NCI-H187 (cell line): ENCODE measurements around the gene MED6.

Experiments used
- DNase-seq, 2 experiments: peaks; one replicate each; lab custom pipeline; 2025; lab: John Stamatoyannopoulos, UW

The MED6 gene, protein sequence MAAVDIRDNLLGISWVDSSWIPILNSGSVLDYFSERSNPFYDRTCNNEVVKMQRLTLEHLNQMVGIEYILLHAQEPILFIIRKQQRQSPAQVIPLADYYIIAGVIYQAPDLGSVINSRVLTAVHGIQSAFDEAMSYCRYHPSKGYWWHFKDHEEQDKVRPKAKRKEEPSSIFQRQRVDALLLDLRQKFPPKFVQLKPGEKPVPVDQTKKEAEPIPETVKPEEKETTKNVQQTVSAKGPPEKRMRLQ

DNA sequence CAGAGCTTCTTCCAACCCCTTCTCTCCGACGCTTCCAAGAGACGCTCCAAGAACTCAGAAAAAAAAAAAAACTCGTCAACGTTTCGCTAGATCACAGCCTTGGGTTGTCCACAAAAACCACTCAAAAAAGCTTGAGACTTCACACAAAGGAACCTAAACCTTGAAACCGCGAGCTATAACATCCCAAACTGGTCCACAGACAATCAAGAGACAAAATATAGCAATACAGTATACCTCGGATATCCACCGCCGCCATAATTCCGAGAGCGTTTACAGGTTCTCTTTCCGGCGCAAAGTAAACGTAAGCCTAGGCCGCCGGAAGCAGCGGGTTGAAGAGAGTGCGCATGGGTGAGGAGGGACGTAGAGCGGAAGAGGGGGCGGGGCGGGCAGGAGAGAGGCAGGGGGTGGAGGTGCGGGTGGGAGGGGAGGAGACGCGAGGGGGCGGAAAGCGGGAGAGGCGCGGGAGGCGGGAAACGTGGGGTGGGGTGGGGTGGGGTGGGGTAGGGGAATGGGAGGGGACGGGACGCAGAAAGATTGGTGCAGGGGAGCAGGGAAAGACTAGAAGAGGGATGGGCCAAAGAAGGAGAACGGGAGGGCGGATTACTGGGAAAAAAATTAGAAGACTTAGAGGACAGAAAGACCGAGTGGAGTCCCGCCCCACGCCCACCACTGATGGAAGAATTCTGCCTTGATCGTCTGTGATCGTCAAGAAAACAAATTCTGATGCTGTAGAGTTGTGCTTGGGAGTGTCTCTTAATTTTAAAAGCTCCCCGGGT is at the start of gene MED6:
MED6 (minus strand) TSS at position 274 of the 776 bp plus-strand sequence; CDS start at position 256, 18 bp downstream.
- peak; percentile 86 to 98 for DNase-seq

DNA sequence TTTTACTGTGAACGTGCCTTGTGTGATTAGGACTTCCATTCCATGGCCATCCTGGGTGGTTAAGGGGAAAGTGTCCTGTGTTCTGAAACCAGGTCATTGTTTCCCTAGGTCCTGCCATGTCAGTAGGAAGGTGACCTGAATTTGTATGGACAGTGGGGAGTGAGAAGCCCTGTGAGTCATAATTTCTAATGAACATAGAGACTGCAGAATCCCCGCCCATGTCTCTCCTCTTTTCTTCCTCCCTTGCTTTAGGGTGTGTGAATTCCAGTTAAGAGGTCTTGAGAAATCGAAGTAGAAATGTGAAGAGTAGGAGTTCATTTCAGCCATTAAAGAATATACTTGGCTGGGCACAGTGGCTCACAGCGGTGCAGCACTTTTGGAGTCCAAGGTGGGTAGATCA is 49.3 kb upstream of the MED6 start:
- DNase-seq: no peak

DNA sequence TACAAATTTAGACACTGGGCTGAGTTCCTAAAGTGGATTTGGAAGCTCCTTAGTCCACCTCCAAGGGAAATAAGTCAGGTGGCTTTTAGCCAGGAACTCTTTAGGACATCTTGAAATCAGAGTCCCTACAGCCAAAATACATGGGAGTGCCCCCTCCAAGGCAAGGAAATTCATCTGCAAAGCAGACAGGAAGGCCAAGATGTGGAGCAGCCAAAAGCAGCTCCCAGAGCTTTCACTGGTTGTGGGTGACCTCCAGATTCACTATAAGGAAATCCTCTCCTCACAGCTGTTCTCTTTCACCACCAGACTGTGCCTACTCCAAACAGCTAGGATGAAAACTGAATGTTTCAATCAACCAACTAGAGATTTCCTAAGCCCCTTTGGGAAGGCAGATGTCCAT is 47.9 kb upstream of the MED6 start:
- DNase-seq: no peak

DNA sequence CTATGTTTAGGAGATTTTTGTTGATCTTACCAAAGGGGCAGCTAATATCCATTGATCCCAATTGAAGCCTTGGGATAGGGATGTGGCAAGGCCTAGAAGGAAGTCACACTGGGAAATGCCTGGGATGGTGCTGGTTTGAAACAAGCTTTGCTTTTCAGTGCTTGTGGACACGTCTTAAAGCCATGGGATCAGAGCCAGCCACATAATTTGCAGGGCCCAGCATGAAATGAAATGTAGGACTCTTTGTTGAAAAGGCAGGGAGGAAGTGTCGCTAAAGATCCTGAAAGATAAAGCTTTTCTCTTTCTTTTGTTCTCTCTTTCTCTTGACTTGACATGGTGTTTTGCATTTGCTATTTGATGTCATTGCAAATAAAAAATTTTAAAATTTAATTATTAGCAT is 46.2 kb upstream of the MED6 start:
- no peak for DNase-seq

DNA sequence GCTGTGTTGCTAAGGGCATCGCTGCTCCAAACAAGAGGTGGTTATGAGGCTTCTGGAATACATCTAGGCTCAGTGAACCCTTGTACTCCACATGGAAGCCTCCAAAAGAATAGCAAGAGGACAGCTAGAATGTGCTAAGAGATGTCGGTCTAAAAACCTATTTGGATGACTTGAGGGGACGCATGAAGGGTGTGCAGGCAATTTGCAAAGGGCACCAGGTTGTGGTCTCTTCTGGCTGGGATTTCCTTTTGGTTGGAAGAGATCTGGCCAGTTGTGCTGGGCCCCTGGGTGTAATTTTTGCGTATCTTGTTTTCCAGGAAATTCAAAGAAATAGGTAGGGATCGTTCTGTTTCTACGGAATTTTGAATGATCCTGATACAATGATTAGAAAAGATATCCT is 45.4 kb upstream of the MED6 start:
- DNase-seq: no peak

DNA sequence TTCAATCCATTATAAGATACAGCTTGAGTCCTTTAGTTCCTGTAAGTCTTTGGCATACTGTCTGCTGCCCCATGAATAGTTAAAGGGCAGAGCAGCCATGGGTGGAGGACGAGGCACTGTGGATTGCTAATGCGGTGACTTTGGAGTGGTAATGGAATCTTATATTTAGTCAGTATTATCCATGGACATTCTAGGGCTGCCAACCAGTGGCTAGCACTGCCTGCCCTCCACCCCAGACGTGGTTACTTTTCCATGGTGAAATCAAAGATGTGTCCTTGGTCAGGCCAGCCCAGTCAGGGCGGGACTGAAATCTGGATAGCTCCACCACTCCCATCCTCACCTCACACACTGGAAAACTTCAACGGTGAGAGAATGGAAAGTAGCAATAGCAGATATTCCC is 43.5 kb upstream of the MED6 start:
- DNase-seq: no peak

DNA sequence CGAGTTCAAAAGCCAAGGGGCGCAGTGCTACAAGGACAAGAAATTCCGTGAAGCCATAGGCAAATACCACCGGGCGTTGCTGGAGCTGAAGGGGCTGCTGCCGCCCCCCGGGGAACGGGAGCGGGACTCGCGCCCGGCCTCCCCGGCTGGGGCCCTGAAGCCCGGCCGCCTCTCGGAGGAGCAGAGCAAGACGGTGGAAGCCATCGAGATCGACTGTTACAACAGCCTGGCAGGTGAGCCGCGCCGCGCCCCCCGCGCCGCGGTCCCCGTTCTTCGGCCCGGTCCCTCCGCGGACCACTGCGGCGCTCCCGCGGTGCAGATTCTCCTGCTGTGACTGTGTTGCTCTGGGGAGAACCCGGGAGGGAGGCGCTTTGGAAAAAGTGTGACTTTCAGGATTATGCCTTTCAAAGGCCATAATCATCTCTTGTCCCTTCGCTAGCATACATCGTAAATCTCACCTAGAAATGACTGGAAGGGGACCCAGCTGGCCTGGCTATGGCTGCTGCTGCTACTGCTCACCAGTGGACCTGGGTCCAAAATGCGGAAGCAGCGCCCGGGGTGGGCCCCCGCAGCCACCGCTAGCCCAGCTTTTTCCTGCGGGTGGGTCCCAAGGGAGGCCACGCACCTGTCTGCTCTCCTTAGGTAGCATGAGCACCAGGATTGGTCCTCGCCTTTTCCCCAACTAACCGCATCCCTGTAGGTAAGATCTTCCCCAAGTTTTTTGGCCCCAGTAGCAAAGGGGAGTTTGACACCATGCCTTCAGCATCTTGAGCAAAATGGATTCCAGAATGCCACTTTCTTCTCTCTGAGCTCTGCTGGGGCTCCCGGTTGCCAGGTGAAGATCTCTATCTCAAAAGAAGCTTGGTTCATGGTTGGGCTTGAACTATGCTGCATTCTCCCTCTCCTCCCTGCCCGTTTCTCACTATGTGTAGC is 42.1 kb upstream of the MED6 start:
- DNase-seq: peak; percentile 50 to 54

DNA sequence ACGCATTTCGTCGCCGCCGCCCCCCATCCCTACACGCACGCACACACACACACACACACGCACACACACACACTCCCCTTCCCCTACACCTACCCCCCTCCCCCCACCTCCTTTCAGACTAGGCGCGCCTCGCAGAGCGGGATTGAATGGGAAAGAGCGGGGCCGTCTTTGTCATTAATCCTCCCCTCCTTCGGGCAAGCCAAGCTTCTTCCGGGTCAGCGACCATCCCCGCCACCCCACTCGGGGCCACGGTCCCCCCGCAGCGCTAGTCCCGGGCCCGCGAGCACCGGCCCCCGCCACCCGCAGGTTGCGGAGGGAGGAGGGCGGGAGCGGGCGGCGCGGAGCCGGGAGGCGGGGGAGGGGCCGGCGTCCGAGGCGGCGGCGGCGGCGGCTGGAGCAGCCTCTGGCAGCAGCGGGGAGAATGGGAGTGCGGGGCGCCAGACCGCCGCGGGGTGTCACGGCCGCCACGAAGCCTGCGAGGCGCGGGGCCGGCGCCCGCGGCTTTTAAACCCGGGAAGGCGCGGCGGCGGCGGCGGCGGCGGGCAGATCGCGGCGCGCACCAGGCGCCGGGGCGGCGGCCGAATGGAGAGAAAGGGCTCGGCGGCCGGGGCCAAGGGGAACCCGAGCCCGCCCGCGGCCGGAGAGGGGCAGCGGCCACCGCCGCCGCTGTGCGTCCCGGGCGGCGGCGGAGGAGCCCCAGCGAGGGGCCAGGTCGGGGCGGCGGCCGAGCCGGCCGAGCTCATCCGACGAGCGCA is 41.3 kb upstream of the MED6 start, which contains the start of gene TTC9:
TTC9 (plus strand) TSS at position 369 of the 755 bp plus-strand sequence; CDS start at position 583, 214 bp downstream.
- DNase-seq: peak in 1 of 2 experiments; percentile 41

DNA sequence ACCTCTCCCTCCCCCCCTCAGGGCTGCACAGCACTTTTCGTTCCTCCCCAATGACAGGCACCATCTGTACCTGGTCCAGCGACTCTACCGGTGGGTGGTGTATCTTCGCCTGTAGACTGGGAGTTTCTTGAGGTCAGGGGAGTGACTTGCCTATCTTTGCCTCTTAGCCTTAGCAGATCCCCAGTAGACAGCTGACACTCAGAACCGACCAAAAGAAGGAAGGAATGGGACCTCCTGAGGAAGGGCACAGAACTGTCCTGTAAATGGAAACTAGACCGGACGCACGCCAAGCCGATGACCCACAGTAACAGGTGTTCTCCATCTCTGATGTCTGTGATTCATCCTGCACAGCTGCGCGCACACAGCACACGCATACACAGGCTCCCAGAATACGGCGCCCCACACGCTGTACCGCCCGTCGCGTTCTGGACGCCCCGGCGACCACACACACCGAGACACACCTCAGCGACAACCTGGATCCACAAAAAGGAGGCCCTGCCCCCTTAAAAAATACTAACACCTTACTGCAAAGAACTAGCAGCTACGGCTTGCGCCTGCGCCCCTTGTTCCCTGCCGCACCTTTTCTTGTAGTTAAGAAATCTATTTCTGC is 40.6 kb upstream of the MED6 start:
- peak in 1 of 2 experiments; percentile 46 for DNase-seq

DNA sequence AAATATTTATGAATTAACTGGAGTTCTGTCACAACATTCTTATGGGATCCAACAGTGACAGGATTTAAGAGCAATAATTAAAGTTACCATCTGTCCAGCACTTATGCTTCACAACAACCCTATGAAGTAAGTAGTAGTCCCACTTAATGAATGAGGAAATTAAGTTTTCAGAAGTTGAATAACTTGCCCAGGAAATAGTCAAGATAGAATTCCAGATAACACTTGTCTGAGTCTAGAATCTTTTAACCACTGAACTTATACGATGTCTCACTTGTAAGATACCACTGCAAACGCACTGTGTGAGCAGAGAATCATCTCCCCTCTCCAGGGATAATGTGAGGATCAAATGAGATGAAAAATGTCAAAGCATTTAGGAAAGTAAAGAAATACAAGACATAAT is 38.0 kb upstream of the MED6 start:
- no peak for DNase-seq

DNA sequence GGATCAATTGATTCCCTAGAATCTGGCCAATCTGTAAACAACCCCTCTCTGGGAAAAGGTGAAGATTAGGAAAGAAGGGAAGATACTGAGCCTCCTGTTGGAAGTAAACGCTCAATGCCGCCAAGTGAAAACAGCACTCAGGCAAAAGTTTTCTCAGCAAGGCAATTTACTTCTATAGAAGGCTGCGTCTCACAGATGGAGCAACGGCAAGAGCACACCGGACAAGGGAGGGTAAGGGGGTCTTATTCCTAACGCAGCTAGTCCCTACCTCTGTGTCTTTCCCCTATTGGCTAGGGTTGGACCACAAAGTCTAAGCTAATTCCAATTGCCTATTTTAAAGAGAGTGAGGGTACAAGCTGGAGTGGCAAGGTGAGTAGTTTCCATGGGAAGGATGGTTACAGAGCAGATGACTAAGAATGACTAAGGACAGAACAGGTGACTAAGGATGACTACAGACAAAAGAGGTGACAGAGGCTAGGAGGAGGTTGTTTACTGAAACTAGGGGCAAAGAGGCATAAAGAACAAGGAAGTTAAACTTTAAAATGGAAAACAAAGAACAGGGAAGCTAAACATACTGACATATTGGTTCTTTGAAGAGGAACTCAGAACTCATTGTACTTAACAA is 35.6 kb upstream of the MED6 start:
- DNase-seq: no peak

DNA sequence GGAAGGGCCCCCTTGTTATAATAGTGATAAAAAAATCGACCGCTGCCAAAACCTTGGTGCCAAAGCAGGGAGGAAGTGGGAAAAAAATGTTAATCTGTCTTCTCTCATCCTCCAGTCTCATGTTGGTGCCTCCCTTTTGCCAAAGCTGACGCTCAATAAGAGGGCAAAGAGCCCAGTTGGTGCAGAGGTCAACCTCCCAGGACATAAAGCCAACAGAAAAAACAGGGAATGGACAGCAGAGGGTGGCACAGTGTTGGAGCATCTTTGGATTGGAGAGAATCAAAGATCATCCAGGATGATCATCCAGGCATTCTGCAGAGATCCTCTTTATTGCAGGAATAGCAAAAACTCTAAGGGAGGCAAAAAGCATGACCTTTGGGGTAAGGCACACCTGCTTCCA is 31.5 kb upstream of the MED6 start:
- DNase-seq: no peak

DNA sequence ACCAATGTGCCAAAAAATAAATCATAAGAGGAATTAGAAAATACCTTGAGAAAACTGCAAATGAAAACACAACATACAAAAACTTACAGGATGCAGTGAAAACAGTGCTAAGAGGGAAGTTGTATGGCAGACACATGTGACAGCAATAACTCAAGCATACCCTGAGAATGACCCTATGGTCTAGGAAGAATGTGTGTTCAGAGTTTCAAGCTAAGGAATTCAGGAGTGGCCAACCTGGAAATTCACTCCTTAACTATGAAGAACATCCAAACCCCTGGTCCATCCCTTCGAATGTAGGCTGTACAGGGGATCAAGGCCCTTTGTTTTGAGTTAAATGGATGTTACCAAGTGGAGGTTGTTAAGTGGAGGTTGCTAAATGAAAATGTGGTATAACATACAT is 24.5 kb upstream of the MED6 start:
- DNase-seq: no peak

DNA sequence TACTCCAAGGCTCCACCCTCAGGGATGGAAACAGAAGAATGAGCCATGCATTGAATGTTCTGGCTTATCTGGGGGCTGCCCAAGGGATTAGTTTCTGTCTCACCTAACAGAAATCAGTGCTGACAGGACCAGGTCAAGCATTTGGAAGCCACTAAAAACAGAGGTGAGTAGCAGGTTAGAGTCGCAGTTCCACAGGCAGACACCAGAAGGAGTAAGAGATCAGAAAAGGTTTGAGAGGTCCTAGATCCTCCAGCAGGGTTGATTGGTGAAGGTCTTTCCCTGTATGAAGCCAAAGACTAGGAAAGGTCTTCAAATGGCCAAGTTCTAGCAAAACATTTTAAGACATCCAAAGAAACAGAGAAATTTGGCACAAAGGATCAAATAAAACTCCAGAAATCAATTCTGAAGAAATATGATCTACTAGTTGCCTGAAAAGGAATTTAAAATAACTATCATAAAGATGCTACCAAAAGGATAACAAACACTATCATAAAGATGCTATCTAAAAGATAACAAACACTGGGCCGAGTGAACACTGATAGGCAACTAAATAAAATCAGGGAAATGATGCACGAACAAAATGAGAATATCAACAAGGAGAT is 21.8 kb upstream of the MED6 start:
- peak; percentile 18 to 21 for DNase-seq

DNA sequence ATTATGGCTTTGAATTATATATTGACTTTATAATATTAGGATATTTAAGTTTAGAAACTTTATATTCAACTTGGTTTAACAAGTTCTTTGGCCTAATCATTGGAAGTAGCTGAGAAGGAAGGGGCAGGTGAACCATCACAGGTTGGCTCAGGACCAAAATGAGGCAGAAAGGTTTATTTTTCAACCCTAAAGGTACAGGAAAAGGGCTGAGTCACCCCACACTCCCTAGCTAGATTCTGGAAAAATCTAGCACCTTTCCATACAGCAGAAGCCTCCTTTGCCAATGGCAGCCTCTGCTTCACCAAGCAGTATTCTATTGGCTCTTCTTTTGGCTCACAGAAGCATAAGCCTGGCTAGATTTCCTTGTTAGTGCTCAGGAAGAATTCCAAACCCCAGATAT is 19.3 kb upstream of the MED6 start:
- DNase-seq: no peak

DNA sequence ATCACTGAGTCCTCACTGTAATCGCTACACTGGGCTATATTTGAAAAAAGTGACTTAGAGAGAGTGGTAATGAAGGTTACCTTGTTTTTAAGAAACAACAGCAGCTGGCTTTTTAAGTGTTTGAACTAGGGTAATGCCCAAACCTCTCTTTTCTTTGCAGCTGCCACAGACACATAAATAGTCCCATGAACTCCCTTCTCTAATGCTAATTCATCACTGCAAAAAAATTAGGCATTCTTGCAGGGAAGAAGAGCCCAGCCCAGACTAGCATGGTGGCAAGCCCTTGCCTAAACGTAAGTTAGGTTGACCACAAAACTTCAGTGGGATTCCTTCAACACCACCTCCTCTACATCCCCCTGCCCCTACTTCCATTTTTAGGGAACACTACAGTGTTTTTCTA is 17.9 kb upstream of the MED6 start:
- no peak for DNase-seq

DNA sequence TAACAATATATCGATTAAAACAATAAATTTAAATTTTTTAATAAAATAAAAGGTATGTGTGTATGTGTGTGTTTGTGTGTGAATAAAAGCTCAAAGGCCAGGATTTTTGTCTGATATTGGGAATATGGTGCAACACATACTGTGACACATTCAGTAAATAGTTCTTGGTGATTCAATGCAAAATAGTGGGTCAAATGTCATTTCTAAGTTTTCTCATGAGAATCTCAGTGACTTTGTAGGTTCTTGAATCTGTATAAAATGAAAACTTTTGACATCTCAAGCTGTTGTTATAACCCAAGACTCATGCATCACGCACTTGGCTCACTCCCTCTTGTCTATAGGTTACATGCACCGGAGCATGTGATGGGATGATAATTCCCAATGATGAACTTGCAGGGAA is 16.2 kb upstream of the MED6 start:
- no peak for DNase-seq

DNA sequence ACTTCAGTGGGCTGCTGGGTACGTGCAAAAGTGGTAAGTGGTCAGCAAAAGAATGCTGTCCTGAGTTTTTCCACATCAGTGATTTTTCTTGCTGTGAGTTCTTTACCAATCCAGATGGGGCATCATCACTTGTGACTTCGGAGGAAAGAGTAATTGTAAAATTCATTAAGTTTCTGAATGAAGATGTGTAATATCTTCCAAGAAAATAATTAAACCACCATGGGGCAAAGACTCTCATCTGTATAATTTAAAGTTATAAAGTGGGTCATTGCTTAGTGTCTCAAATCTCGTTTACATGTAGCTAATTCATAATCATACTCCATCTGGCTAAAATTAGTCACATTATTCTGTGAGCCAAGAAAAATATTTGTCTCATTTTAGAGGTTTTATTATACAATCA is 10.8 kb upstream of the MED6 start:
- no peak for DNase-seq

DNA sequence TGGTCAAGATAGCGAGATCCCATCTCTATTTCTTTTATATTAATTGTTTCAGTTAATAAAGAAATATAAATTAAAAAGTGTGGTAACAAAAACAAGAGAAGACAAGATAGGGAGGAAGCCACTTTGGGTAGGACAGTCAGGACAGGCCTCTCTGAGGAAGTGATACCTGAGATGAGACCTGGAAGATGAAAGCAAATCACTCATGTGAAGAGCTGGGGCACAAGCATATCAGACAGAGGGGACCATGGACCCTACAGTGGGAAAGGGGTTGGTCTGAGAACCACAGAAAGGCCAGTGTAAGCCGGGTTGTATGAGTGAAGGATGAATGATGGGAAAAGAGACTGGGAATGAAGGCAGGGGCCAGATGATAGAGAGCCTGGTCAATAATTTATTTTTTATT is 1.8 kb upstream of the MED6 start:
- no peak for DNase-seq

DNA sequence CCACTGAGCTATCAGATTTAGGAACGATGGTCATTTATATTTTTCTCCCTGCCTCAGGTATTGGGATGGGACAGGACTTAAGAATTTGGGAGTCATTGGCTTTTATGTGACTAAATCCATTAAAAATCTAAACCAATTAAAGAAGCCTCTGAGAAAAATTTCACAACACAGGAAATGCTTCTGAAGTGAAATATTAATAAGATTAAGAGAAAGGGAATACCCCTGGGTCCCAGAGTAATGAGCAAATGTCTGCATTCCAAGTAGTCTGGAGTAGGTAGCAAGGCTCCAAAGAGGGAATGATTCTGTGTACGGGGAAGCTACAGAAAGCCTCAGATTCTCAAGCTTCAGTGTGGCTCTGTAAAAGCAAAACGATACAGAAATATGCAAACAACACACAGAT is 707 bp upstream of the MED6 start:
- DNase-seq: no peak
